ENCODE measurements around the gene KRTAP5-3.
"Not testable (repeated sequence)": the region's sequence is repeated elsewhere in the genome, so short reads cannot be mapped to it uniquely, and the experiment has no call there.

KRTAP5-3 gene

DNA sequence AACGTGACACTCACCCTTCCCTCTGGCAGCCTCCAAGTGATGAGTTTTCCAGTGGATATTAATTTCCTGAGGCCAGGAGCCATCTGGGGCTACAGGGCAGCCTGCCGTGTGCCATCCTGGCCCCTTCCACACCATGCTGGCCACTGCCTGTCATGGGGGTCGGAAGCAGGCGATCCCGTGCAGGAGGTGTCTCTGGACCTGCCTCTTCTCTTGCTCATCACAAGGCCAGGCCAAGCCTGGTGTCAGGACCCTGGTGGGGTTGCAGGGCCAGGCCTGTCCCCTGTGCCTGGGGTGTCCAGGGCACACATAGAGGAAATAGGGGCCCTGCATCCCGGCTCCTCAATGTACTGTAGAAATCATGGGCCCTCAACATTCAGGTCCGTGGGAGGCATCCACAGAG is 3.6 kb downstream of the KRTAP5-3 start:
- H3K27me3 ChIP-seq (ENCODE audit: insufficient read depth, poor library complexity, severe bottlenecking), result peaks cover 5% of the 10 kb centered on the region

DNA sequence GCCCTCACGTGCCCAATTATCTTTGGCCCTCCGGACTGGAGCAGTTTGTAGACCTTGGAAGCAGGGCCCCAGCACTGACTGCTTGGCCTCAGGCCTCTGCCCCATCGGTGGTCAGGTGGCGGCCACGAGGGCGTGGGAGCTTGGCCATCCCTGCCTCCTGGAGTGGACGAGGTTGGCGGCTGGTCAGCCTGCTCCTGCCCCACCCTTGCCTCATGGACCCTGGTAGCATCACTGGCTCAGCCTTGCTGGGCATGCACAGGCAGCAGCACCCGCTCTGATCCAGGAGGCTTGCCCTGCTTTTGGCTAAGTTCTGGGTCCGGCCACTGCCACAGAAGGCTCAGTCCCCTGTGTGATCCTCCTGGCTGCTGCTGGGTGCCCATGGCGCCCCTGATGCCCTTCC is 4.1 kb downstream of the KRTAP5-3 start:
- DNase-seq (ENCODE audit: low spot score), result no peak
- no peaks in the 10 kb centered on the region for H3K4me1 ChIP-seq (ENCODE audit: insufficient read depth, poor library complexity, severe bottlenecking)
- H3K9me3 ChIP-seq (ENCODE audit: severe bottlenecking), result no peaks in the 10 kb centered on the region
- peaks cover 5% of the 10 kb centered on the region for H3K27me3 ChIP-seq (ENCODE audit: insufficient read depth, poor library complexity, severe bottlenecking)
- H3K4me3 ChIP-seq (ENCODE audit: severe bottlenecking), result no peak overlapping the region
- H3K27ac ChIP-seq (ENCODE audit: poor library complexity, severe bottlenecking), result no peak overlapping the region
- TF ChIP-seq, protein P1, sequence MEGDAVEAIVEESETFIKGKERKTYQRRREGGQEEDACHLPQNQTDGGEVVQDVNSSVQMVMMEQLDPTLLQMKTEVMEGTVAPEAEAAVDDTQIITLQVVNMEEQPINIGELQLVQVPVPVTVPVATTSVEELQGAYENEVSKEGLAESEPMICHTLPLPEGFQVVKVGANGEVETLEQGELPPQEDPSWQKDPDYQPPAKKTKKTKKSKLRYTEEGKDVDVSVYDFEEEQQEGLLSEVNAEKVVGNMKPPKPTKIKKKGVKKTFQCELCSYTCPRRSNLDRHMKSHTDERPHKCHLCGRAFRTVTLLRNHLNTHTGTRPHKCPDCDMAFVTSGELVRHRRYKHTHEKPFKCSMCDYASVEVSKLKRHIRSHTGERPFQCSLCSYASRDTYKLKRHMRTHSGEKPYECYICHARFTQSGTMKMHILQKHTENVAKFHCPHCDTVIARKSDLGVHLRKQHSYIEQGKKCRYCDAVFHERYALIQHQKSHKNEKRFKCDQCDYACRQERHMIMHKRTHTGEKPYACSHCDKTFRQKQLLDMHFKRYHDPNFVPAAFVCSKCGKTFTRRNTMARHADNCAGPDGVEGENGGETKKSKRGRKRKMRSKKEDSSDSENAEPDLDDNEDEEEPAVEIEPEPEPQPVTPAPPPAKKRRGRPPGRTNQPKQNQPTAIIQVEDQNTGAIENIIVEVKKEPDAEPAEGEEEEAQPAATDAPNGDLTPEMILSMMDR (IDR thresholded peaks at IDR 0.05; ENCODE audit: poor library complexity, severe bottlenecking), result no peak
- no peaks in the 10 kb centered on the region for H3K36me3 ChIP-seq (ENCODE audit: low read depth)
- ATAC-seq (ENCODE audit: low read depth), result no peak

More for the DNA sequence above, 3.6 kb downstream of the KRTAP5-3 start:
- Histone ChIP-seq H3K36me3 (ENCODE audit: low read depth) (no peaks in the 10 kb centered on the region), H3K4me1 (ENCODE audit: insufficient read depth, poor library complexity, severe bottlenecking) (no peaks in the 10 kb centered on the region), H3K27ac (ENCODE audit: poor library complexity, severe bottlenecking) (no peak overlapping the region), H3K4me3 (ENCODE audit: severe bottlenecking) (no peak overlapping the region), H3K9me3 (ENCODE audit: severe bottlenecking) (no peaks in the 10 kb centered on the region)
- no peak for DNase-seq (ENCODE audit: low spot score)
- TF ChIP-seq, protein P1 (IDR thresholded peaks at IDR 0.05; ENCODE audit: poor library complexity, severe bottlenecking), result no peak
- ATAC-seq (ENCODE audit: low read depth), result no peak

DNA sequence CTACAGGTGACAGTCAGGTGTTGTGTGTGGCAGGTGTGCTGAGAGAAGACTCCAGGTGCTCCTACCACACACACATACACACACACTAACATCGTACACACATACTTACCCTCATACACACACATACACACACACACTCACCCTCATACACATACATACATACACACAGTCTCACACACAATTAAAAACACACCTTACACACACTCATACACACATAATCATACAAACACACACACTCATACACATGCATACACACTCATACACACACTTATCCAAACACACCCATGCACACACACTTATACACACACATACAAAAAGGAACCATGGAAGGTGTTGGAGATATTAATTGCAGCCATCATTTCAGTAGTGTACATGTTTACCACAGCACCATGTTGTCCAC is 4.6 kb downstream of the KRTAP5-3 start:
- ATAC-seq (ENCODE audit: low read depth) (no peak), DNase-seq (ENCODE audit: low spot score) (no peak)
- TF ChIP-seq, protein P1 (IDR thresholded peaks at IDR 0.05; ENCODE audit: poor library complexity, severe bottlenecking), result no peak
- H3K36me3 ChIP-seq (ENCODE audit: low read depth), result no peaks in the 10 kb centered on the region
- H3K4me1 ChIP-seq (ENCODE audit: insufficient read depth, poor library complexity, severe bottlenecking), result no peaks in the 10 kb centered on the region
- H3K4me3 ChIP-seq (ENCODE audit: severe bottlenecking), result no peak overlapping the region
- no peak overlapping the region for H3K27ac ChIP-seq (ENCODE audit: poor library complexity, severe bottlenecking)
- peaks cover 5% of the 10 kb centered on the region for H3K27me3 ChIP-seq (ENCODE audit: insufficient read depth, poor library complexity, severe bottlenecking)
- H3K9me3 ChIP-seq (ENCODE audit: severe bottlenecking), result no peaks in the 10 kb centered on the region

DNA sequence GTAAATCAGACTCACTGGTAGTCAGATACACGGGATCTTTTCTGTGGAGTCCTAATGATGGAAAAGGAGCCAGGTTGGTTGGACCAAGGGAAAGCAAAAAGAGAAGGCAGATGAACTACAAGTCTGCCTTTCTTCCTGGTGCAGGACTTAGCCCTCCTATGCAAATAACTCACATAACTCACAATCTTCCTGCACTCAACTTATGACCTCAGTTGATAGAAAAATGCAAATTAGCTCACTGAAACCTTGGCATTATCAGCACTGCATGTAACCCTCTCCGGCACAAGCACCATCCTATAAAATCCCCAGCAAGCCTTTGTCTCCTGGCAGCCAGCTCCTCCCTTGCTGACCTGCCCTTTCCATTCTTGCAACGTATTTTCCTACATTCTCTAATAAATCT is 6.6 kb downstream of the KRTAP5-3 start:
- H3K36me3 ChIP-seq (ENCODE audit: low read depth); DNase-seq (ENCODE audit: low spot score); H3K4me1 ChIP-seq (ENCODE audit: insufficient read depth, poor library complexity, severe bottlenecking); H3K9me3 ChIP-seq (ENCODE audit: severe bottlenecking); ATAC-seq (ENCODE audit: low read depth); H3K27ac ChIP-seq (ENCODE audit: poor library complexity, severe bottlenecking); H3K4me3 ChIP-seq (ENCODE audit: severe bottlenecking); H3K27me3 ChIP-seq (ENCODE audit: insufficient read depth, poor library complexity, severe bottlenecking): not testable (repeated sequence)

- TF ChIP-seq, protein P1 (IDR thresholded peaks at IDR 0.05; ENCODE audit: poor library complexity, severe bottlenecking), result no peak
- Histone ChIP-seq H3K4me1 (ENCODE audit: insufficient read depth, poor library complexity, severe bottlenecking) (no peaks in the 10 kb centered on the region), H3K4me3 (ENCODE audit: severe bottlenecking) (no peak overlapping the region), H3K27me3 (ENCODE audit: insufficient read depth, poor library complexity, severe bottlenecking) (peaks cover 5% of the 10 kb centered on the region), H3K27ac (ENCODE audit: poor library complexity, severe bottlenecking) (no peak overlapping the region), H3K36me3 (ENCODE audit: low read depth) (no peaks in the 10 kb centered on the region), H3K9me3 (ENCODE audit: severe bottlenecking) (no peaks in the 10 kb centered on the region)
- DNase-seq (ENCODE audit: low spot score) (no peak), ATAC-seq (ENCODE audit: low read depth) (no peak)
Observed at GRCh38 chr11:1600626-1601025, 7.6 kb downstream of the KRTAP5-3 start.
